NCI-H82 treated with DMSO at 0.1 percent for 48 hours (cell line): ENCODE data around the gene CD164.

ENCODE experiments used
- DNase-seq: peaks from one replicate; lab custom pipeline; 2025; ENCODE audit not compliant: unreplicated experiment; lab: John Stamatoyannopoulos, UW

CD164 gene

DNA sequence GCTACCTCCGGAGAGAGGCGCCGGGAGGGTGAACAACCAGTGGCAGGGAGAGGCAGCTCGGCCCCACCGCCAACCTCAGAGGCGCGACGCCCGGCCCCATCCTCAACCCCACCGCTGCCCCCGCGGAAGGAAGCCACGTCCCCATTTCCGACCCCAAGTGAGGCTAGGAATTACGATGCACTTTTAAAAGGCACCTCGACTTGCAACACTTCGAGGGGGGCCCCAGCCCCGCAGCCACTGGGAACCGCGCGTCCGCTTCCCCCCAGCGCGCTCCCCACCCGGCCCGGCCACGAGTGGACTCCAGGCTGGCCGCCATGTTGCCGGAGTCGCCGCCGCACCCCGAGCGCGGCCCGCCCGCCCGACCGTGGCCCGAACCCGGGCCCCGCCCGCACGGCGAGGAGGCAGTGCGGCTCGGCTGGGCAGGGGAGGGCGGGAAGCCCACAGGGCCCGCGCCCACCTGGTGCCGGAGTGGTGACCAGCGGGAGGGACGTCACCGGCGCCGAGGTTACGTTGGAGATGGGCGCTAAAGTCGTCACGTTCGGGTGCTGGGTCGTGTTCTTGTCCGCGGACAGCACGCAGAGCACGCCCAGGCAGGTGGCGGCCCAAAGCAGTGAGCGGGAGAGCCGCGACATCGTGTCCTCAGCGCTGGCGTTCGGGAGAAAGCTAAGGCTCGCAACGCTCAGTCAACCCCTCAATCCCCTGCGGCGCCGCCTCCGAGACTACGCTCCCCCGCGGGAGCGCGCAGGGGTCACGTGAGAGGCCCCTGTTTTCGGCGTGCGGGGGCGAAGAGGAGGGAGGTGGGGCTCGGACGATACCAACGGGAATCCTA, at the start of gene CD164:
Gene CD164 (minus strand): TSS at position 721 of the 829 bp plus-strand sequence. CDS start 89 bp downstream, at position 632.
- peak; percentile 87 for DNase-seq

- no peak for DNase-seq
These were observed 47.2 kb upstream of the CD164 start for GRCh38 chr6:109429496-109429895.

- DNase-seq = no peak
These were observed 46.7 kb upstream of the CD164 start for GRCh38 chr6:109428889-109429477.

DNA sequence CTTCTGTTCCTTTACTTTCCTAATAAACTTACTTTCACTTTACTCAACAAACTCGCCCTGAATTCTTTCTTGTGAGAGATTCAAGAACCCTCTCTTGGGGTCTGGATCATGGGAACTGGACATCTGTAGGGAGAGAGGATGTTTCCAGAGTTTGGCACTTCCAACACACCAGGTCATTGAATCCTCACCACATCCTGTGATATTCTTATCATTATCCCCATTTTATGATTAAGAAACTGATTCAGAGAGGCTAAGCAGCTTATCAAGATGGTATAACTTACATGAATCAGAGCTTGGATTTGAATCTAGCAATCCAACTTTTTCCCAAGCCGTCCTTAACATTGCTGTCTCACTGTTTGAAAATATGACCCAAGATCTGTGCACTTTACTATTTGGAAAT, 42.7 kb upstream of the CD164 start:
- DNase-seq = no peak

DNA sequence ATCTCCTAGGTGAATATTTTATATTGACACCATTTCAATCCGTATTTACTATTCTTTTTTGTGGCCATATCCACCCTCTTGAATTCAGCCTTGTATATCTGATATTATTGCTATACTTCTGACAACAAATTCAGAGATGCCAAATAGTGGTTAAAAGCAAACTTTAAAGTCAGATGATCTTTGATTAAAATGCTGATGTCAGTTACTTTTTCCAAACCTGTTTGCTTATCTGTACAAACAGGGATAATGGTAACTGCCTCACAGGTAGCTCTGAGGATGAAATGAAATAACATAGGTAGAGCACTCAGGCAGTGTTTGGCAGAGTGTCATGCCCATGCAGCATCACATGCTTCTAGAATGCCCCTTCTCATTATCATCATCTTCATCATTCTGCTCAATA, 38.9 kb upstream of the CD164 start:
- DNase-seq = no peak

DNA sequence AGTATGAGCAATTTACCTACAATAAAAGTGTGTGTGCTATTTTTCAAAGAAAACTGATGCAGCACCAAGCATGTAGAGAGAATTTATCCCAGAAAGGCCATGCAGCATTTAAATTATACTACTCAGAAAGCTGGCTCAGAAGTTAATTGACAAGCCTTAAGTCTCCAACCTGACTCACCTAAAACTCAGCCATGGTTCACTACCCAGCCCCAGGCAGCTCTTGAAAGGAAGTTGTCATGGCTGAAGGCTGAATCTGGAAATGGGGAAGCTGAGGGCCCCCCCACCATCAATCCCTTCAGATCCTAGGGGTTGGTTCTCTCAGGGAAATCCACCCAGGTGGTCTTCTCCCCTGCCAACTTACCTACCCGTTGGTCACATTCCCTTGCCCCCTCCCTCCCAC, 38.5 kb upstream of the CD164 start:
- no peak for DNase-seq

- no peak for DNase-seq
These were observed 35.4 kb upstream of the CD164 start for GRCh38 chr6:109417646-109418045.

DNA sequence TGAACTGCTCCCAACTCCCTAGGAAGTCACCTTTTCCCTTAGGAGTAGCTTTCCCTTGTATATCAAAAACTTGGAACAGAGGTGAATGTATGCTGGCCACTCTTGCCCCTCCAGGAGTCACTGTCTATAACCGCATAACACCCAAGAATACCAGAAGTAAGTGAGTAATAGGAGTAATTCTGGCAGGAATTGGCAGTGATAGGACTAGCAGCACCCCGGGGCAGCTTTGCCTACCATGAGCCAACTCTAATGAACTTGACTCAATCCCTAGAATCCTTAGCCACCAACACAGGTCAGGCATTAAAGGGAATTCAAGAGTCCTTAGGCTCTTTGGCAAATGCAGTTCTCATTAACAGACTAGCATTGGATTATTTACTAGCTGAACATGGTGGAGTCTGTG, 28.8 kb upstream of the CD164 start:
- no peak for DNase-seq

GRCh38 chr6:109406196-109406595, 23.9 kb upstream of the CD164 start:
- no peak for DNase-seq

- no peak for DNase-seq
These were observed 14.8 kb upstream of the CD164 start for GRCh38 chr6:109397020-109397419.

DNA sequence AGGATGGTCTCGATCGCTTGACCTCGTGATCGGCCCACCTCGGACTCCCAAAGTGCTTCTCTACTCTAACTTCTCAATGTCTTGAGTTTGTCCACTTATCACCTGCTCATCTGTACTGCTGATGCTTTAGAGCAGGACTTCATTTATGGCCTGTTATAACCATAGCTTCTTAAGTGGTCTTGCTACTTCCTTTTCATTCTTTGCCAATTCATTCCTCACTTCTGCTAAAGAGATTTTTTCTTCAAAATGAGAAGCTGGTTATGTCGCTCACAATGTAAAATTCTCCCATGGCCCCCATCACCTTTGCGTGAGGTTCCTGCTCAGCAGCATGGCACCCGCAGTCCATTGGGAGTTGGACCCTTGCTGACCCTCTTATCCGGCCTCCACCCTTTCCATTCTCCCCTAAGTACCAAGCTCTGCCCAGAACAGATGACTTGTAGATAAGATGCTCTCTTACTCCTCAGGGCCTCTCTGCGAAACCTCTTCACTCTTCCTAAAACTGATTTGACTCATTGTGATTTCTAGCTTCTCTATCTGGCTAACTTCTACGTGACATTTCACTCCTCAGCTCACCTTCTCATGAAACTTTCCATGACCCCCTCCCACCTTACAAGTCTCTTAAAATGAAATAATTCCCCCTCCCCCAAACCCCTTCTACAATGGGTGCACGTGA, 13.9 kb upstream of the CD164 start:
- no peak for DNase-seq

GRCh38 chr6:109393886-109394281, 11.6 kb upstream of the CD164 start:
- DNase-seq = no peak

- DNase-seq = no peak
These were observed 11.1 kb upstream of the CD164 start for GRCh38 chr6:109393157-109393885.

GRCh38 chr6:109389650-109390274, 7.5 kb upstream of the CD164 start:
- DNase-seq = no peak

DNA sequence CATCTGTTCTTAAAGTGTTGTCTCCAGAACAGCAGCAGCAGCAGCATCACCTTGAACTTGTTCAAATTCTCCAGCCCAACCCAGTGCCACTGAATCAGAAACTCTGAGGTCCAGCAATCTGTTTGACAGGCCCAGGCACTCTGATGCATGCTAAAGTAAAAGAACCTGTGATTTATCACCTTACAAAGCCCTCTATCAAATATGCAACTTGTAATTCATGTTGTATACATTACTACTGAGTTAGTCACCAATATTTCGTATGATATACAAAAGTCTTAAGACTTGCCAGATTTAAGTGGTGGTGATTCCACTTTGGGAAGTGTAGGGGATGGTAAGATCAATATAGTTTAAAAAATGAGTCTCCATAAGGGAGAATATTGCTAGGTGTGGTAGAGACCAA, 6.0 kb upstream of the CD164 start:
- no peak for DNase-seq

DNA sequence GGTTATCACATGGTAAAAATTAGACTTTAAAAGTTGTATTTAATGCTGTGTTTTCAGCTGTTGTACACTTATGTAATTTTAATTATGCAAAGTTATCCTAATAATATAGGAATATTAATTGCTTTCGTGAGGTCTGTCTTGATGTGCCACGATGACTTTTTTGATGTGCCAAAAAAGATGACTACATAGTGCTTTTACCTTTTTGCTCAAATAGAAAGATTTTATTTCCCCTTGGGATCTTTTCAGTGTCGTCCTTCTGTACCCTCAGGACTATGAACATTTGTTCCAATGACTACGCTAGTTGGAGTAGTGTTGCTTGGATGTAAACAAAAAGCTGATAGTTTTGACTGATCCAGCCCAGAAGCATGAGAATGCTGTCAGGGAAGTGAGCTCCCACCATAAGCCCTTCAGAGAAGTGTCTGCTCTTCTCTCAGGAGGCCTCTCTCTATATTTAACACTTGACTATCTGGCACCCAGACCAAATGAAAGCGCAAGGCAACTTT, 1.2 kb upstream of the CD164 start:
- DNase-seq = no peak

- DNase-seq = peak; percentile 90
These were observed 540 bp upstream of the CD164 start for GRCh38 chr6:109382576-109383437.

DNA sequence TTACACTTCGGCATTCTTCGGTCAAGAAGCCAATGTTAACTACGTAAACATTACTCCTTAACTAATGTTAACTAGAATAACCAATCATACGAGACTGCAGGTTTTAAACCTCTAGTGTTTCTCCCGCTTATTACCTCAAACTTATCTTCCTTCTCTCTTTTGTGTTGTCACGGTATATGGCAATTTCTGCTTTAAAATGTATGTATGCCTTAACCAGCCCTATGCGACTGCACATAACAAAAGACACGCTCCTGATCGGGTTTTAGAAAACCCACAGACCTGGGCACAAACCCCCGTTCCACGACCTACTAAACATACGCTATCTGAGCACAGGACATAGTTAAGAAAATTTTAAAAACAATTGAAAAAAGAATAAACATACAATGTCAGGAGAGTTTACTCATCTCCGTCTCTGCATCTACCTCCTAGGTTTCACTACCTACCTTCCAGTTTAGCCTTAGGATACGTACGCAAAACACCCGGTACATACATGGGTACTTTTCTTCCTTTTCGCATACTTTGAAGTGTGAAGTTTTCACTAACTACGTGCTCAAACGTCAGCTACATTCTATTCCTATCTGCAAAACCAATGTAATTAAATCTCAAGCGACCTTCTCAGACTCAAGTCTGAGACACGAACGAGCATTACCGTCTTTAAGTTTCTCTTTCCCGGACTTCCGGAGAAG, 1.1 kb downstream of the CD164 start:
- DNase-seq = no peak

GRCh38 chr6:109379711-109380110, 2.6 kb downstream of the CD164 start:
- DNase-seq = no peak
